ENCODE data around the gene CD8B2.
"Not testable (repeated sequence)": the region's sequence is repeated elsewhere in the genome, so short reads cannot be mapped to it uniquely, and the experiment has no call there.

CD8B2 gene

DNA sequence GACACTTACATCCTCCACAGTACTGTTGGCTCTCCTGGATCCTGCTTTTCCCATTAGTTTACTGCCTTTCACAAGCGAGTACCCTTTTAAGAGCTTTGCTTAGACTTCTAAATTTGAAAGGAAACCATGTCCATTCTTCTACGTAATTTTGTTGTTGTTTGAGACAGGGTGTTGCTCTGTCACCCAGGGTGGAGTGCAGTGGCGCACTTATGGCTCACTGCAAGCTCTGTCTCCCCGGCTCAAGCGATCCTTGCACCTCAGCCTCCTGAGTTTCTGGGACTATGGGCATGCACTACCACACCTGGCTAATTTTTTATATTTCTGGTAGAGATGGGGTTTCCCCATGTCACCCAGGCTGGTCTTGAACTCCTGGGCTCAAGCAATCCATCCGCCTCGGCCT, 24.8 kb downstream of the CD8B2 start:
- DNase-seq (ENCODE audit: low read depth in 3 of 3): not testable (repeated sequence)

DNA sequence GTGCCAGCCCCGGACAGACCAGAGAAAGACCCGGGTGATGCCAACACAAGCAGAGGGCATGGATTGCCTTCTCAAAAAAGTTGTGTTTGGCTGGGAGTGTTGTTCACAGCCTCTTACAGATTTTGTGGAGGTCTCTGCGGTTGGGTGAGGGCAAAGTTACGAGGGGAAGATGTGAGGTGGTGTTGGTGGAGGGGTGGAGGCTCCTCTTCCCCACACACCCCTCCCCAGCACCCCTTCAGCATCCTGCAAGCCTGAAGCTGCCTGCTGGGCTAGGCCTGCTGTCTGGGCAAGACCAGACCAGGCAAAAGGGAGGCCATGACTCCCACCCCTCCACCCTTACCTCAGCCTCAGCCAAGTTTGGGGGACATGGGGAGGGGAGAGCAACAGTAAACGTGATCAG, 26.2 kb downstream of the CD8B2 start:
- DNase-seq (ENCODE audit: low read depth in 3 of 3): not testable (repeated sequence)

GRCh38 chr2:106514827-106515226, 27.7 kb downstream of the CD8B2 start:
- not testable (repeated sequence) for DNase-seq (ENCODE audit: low read depth in 3 of 3)

GRCh38 chr2:106516436-106516835, 29.3 kb downstream of the CD8B2 start:
- no peak for DNase-seq (ENCODE audit: low read depth in 3 of 3)

- no peak for DNase-seq (ENCODE audit: low read depth in 3 of 3)
These were observed 29.7 kb downstream of the CD8B2 start for GRCh38 chr2:106516864-106517263.

DNA sequence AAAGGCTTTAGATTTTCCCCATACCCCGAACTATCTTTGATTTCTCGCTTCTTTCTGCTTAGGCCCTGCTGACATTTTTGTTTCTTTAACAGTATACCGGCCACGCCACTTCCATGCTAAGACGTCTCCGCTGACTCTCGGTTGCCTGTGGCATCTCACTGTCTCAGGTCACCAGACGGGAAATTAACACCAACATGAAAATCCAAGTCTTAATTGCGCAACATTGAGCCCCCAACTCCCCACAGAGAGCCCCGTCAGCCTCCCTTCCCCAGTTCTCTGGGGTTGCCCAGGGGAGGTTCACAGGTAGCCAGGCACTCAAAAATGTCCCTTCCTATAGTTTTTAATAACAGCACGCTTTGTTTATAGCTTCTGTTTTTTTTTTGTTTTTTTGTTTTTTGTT, 30.2 kb downstream of the CD8B2 start:
- DNase-seq (ENCODE audit: low read depth in 3 of 3): no peak

- DNase-seq (ENCODE audit: low read depth in 3 of 3): no peak
These were observed 32.6 kb downstream of the CD8B2 start for GRCh38 chr2:106519767-106520166.

GRCh38 chr2:106521016-106521415, 33.9 kb downstream of the CD8B2 start:
- no peak for DNase-seq (ENCODE audit: low read depth in 3 of 3)

- DNase-seq (ENCODE audit: low read depth in 3 of 3): no peak
These were observed 37.0 kb downstream of the CD8B2 start for GRCh38 chr2:106523976-106524665.

DNA sequence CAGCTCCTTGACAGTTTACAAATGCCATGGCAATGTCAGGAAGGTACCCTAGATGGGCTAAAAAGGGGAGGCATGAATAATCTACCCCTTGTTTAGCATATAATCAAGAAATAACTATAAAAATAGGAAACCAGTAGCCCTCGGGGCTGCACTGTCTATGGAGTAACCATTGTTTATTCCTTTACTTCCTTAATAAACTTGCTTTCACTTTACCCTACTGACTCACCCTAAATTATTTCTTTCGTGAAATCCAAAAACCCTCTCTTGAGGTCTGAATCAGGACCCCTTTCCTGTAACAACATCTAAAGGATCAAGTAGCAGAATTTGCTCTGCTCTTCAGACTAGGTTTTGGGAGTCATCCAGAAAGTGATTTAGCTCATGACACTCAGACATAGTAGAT, 43.7 kb downstream of the CD8B2 start:
- no peak for DNase-seq (ENCODE audit: low read depth in 3 of 3)

DNA sequence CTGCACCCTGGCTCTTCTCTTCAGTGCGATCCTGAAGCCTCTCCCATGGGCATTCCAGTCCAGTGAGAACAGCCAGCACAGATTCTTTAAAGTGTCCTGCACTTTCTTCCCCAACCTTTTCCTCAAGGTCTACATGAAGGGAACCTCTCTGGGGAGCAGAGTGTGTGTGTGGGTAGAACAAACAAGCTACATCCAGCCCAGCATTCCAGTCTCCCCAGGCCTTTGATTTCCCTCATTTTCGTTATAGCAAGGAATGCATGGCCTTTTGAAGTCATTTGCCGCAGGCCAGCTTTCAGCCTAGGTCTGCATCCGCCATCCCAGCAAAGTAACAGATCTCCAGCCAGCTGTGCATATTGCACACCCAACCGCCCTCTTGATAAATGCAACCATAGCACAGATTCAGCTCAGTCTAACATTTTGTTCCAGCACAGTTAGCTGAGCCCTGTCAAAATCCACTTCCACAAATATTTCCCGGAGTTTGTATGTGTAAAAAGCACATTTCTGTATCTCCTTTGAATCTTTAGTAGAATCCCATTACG, 44.6 kb downstream of the CD8B2 start:
- no peak for DNase-seq (ENCODE audit: low read depth in 3 of 3)

DNA sequence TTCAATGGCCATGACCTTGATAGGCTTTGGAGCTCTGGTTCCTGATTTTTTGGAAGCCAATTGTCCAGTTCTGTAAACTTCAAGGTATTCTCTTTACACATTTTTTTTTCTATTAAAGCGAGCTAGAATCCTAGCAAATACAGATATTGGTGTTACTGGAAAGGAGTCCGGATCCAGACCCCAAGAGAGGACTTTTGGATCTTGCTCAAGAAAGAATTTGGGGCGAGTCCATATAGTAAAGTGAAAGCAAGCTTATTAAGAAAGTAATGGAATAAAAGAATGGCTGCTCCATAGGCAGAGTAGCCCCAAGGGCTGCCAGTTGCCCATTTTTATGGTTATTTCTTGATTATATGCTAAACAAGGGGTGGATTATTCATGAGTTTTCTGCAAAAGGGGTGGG, 45.1 kb downstream of the CD8B2 start:
- DNase-seq (ENCODE audit: low read depth in 3 of 3): no peak

GRCh38 chr2:106534471-106534870, 47.3 kb downstream of the CD8B2 start:
- DNase-seq (ENCODE audit: low read depth in 3 of 3): no peak

DNA sequence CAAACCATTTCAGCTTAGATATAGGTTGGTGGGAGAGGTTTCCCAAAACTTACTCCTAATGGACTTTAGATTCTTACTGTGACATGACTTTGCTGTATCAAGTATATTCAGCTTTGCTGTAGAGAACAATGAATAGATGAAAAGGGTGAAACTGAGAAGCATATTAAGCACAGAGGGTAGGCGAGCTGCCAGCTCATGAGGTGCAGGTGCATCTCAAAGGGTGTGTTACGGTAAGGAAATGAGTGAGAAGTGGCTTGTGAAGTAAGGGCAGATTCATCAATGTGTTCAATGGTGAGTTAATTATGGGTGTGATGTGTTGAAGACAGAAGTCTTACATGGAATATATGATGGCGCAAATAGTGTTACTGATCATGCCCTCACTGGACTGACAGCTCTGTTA, 49.3 kb downstream of the CD8B2 start:
- DNase-seq (ENCODE audit: low read depth in 3 of 3): no peak

DNA sequence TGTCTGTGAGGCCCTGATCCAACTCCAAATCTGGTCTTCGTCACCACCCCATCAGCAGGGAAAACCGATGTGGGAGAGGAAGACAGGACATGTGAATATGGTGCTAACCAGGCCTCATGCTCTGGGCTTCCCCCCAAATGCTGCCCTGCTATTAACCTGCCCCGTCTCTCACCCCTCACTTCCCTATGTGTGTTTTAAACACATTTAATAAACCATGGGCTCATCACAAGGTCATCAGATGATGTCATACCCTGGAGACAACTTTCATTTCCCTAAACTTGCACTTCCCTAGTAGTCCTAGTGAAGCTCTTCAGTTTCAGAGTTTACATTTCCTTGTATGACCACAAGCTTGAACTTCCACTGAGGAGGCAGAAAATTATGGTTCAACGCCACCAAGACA, 49.9 kb downstream of the CD8B2 start:
- DNase-seq (ENCODE audit: low read depth in 3 of 3): no peak

GRCh38 chr2:106537791-106538191, 50.6 kb downstream of the CD8B2 start:
- no peak for DNase-seq (ENCODE audit: low read depth in 3 of 3)

- DNase-seq (ENCODE audit: low read depth in 3 of 3): no peak
These were observed 53.7 kb downstream of the CD8B2 start for GRCh38 chr2:106540886-106541285.

GRCh38 chr2:106541333-106541732, 54.2 kb downstream of the CD8B2 start:
- no peak for DNase-seq (ENCODE audit: low read depth in 3 of 3)

DNA sequence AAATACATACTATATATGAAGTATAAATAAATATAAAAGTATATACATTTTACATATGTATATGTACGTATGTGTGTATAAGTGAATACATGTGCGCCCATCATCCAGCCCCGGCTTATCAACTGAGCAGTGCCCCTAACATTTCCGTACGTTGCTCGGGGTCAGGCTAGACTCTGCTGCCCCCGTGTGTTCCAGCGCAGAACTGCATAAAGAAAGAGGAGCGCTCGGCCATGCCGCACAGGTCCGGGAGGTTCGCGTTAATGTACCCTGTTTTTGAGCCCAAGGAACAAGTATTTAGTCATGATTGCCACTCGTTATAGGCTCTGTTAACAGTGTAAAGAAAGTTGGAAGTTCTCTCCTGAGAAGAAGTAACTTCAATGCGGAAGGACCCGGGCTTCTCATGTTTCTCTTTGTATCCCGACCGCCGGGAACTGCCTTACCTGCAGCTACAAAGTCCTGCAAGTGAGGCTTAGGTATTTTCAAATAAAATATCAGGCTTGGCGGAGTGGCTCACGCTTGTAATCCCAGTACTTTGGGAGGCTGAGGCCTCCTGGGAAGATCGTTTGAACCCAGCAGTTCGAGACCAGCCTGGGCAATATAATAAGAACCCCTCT, 55.7 kb downstream of the CD8B2 start:
- peak; percentile 54 to 64 (median 57) for DNase-seq (ENCODE audit: low read depth in 3 of 3)

DNA sequence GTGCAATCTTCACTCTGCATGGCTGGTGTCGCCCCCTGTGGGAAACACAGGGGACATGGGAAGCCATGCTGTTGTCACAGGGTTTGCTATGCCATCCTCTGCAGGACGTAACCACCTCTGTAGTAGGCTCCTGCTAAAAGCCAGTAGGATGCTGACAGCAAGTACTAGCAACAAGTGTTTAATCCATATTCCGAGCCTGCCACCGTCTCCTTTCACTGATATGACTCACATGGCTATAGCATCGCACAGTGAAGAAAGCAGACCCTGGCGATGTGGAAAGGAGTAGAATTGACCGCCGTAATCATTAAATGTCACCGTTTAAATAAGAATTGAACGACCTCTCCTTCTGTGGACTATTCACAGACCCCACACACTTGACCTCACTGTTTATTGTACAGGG, 57.8 kb downstream of the CD8B2 start:
- no peak for DNase-seq (ENCODE audit: low read depth in 3 of 3)

DNA sequence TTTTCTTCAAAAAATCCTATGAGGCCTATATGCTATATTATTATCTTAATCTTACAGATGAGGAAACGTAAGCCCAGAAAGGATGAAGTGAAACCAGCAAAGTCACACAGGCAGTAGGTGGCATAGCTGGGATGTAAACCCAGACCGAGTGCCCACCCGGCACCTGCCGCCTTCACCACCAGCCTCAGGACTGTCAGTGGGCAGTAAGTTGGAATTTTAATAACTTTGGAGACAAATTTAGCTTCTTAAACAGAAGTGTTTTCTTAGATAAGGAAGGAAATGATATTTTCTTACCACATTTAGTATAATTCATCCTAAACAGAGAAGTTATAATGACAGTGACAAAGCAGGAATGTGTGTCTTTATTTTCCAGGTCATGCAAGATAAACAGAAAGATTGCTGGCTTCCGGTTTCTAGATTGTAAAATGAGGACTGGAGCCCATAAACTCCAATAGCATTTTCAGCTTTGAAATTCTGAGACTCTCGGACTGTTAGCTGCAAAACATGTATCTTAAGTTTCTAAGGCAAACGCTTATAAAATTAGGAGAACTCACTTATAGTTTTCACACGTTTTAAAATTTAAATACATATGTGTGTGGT, 59.3 kb downstream of the CD8B2 start:
- DNase-seq (ENCODE audit: low read depth in 3 of 3): no peak

DNA sequence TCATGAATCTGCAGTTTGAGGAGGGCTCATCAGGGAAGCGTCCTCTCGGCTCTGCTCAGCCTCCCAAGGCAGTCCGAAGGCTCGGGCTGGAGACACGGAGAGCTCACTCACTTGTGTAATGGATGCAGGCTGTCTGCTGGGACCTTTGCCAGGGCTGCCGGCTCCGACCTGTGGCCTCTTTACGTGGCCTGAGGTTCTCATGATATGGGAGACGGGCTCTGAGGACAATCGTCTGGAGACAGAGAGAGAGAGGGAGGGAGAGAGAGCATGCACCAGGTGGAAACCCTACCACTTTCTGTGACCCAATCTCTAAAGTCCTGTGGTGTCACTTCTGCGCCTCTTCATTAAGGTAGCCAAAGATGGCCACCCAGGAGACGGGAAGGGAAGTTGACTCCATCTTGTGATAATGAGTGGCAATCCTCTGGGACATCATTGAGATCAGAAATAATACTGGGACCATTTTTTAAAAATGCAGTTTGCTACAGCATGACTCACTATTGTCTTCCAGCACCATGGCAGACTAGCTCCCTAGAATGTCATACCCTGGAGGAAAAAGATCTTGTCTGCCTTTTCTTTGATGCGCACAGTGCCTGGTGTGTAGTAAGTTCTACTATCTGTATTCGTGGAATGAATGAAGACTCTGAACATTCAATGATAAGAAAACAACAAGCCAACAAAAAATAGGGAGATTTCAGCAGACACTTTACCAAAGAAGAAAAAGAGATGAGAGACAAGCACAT, 60.2 kb downstream of the CD8B2 start:
- no peak for DNase-seq (ENCODE audit: low read depth in 3 of 3)
